Mesendoderm (in vitro differentiated cells): ENCODE measurements around the gene GFRA4.

Experiments
- DNase-seq: peaks from one replicate; pipeline ENCODE4 v3.0.0; 2013
- H2AK5ac ChIP-seq: 2 replicates; pipeline ENCODE4 v1.6.1; 2013; ENCODE audit warnings: low read length, inconsistent platforms
- H2BK120ac ChIP-seq: 2 replicates; pipeline ENCODE4 v1.6.1; 2013; ENCODE audit warnings: low read depth, mild to moderate bottlenecking, low read length, moderate library complexity, mixed read lengths
- H2BK15ac ChIP-seq: replicated peaks from 2 replicates; pipeline ENCODE4 v1.6.1; 2013; ENCODE audit warnings: low read depth, mild to moderate bottlenecking, moderate library complexity
- H2BK5ac ChIP-seq: 2 replicates; pipeline ENCODE4 v1.6.1; 2013; ENCODE audit warnings: low read length, inconsistent platforms
- H3K18ac ChIP-seq: 2 replicates; pipeline ENCODE4 v1.6.1; 2013; ENCODE audit warnings: mild to moderate bottlenecking, low read length, mixed read lengths
- H3K23ac ChIP-seq: one replicate; pipeline ENCODE4 v1.6.1; 2013; ENCODE audit warnings: low read length
- H3K27ac ChIP-seq: 2 replicates; pipeline ENCODE4 v1.5.1; 2013; ENCODE audit warnings: low read depth, mild to moderate bottlenecking, inconsistent platforms, low read length, moderate library complexity
- H3K27me3 ChIP-seq: 2 replicates; pipeline ENCODE4 v1.6.1; 2013; ENCODE audit warnings: low read length, control low read depth, mild to moderate bottlenecking, inconsistent platforms; ENCODE audit not compliant: insufficient read depth, poor library complexity
- H3K36me3 ChIP-seq: 2 replicates; pipeline ENCODE4 v1.6.1; 2013; ENCODE audit warnings: low read length, inconsistent platforms; ENCODE audit not compliant: control insufficient read depth, insufficient read depth
- H3K4ac ChIP-seq: one replicate; pipeline ENCODE4 v1.6.1; 2013; ENCODE audit warnings: low read depth, mild to moderate bottlenecking, low read length, moderate library complexity
- H3K4me1 ChIP-seq: 2 replicates; pipeline ENCODE4 v1.6.1; 2013; ENCODE audit warnings: low read depth, low read length, inconsistent platforms; ENCODE audit not compliant: control insufficient read depth
- H3K4me2 ChIP-seq: 2 replicates; pipeline ENCODE4 v1.6.1; 2013; ENCODE audit warnings: low read length
- H3K4me3 ChIP-seq: 2 replicates; pipeline ENCODE4 v1.5.1; 2013; ENCODE audit warnings: mild to moderate bottlenecking, low read length
- H3K56ac ChIP-seq: one replicate; pipeline ENCODE4 v1.6.1; 2013; ENCODE audit warnings: low read length
- H3K79me1 ChIP-seq: 2 replicates; pipeline ENCODE4 v1.6.1; 2013; ENCODE audit warnings: low read length, inconsistent platforms
- H3K79me2 ChIP-seq: 2 replicates; pipeline ENCODE4 v1.6.1; 2013; ENCODE audit warnings: mild to moderate bottlenecking, low read length; ENCODE audit not compliant: control insufficient read depth, insufficient read depth
- H3K9ac ChIP-seq: 2 replicates; pipeline ENCODE4 v1.6.1; 2013; ENCODE audit warnings: low read length, inconsistent platforms
- H4K5ac ChIP-seq: one replicate; pipeline ENCODE4 v1.6.1; 2013; ENCODE audit warnings: low read length
- H4K8ac ChIP-seq: one replicate; pipeline ENCODE4 v1.6.1; 2013; ENCODE audit warnings: low read depth, mild to moderate bottlenecking, control low read depth, low read length, moderate library complexity
- WGBS: extraction: QIAGEN DNeasy Blood & Tissue Kit; methylation state at CpG from one replicate; pipeline ENCODE4 v1.1.7; 2013; ENCODE audit warnings: low lambda C conversion rate, missing lambda C conversion rate; ENCODE audit not compliant: insufficient coverage; ENCODE audit errors: extremely low coverage; 5-methylcytosine and 5-hydroxymethylcytosine counted together

Gene GFRA4

GRCh38 chr20:3707508-3707899 is 44.3 kb upstream of the GFRA4 start:
- H3K27me3 ChIP-seq, result no peaks in the 10 kb centered on the region
- H3K27ac ChIP-seq, result no peak overlapping the region
- no peak overlapping the region for H3K4ac ChIP-seq
- WGBS, result no CpG with 5 or more reads among the region's 3 CpGs
- no peaks in the 10 kb centered on the region for H3K36me3 ChIP-seq
- H2BK5ac ChIP-seq, result no peak overlapping the region
- no peak for DNase-seq
- H3K23ac ChIP-seq, result no peak overlapping the region
- no peak overlapping the region for H2BK120ac ChIP-seq
- no peak overlapping the region for H4K5ac ChIP-seq
- H4K8ac ChIP-seq, result no peak overlapping the region
- no peaks in the 10 kb centered on the region for H3K79me1 ChIP-seq
- no peak overlapping the region for H3K9ac ChIP-seq
- H3K4me1 ChIP-seq, result no peaks in the 10 kb centered on the region
- H3K4me3 ChIP-seq, result no peak overlapping the region
- H2BK15ac ChIP-seq, result no peak overlapping the region
- H3K56ac ChIP-seq, result no peak overlapping the region
- H3K18ac ChIP-seq, result no peak overlapping the region
- no peak overlapping the region for H2AK5ac ChIP-seq
- H3K79me2 ChIP-seq, result no peaks in the 10 kb centered on the region
- H3K4me2 ChIP-seq, result no peak overlapping the region

DNA sequence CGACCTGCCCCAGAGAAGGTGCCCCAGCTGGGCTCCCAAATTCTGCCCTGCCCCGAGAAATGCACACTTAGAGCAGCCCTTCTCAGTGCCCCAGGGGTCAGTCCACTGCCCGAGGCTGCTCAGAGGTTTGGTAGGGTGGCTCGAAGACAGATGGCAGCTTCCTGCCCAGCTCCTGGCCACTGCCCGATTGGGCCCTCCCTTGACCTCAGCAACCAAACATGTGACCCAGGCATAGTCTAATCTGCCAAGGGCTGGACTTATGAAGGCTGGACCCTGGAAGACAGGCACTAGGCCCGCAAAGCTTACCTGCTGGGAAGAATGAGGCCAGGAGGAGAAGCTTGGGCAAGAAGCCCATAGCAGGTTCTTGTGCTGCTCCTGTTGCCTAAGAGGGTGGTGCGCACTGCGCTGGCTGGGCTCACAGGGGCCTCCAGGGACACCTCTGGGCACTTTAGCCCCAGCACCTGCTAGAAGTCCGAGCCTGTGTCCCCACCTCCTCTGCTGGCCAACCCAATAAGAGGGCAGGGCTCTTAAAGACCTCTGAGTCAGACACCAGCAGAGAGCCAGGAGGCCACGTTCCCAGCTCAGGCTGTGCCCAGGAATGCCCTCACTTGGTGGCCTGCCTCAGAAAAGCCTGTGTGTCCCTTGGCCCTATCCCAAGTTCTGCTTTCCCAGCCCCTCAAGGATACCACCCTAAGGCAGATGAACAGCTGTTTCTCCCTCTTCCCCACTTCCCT is 43.7 kb upstream of the GFRA4 start:
- no peaks in the 10 kb centered on the region for H3K79me1 ChIP-seq
- H2AK5ac ChIP-seq, result no peak overlapping the region
- H3K36me3 ChIP-seq, result no peaks in the 10 kb centered on the region
- no peak overlapping the region for H3K9ac ChIP-seq
- no peak overlapping the region for H3K18ac ChIP-seq
- no peak overlapping the region for H3K56ac ChIP-seq
- WGBS, result no CpG with 5 or more reads among the region's 10 CpGs
- no peak overlapping the region for H3K4me2 ChIP-seq
- DNase-seq, result no peak
- H2BK120ac ChIP-seq, result no peak overlapping the region
- H3K27me3 ChIP-seq, result no peaks in the 10 kb centered on the region
- H3K4me3 ChIP-seq, result no peak overlapping the region
- H3K79me2 ChIP-seq, result no peaks in the 10 kb centered on the region
- H4K8ac ChIP-seq, result no peak overlapping the region
- H4K5ac ChIP-seq, result no peak overlapping the region
- H3K4me1 ChIP-seq, result no peaks in the 10 kb centered on the region
- no peak overlapping the region for H3K23ac ChIP-seq
- no peak overlapping the region for H2BK15ac ChIP-seq
- no peak overlapping the region for H3K4ac ChIP-seq
- no peak overlapping the region for H2BK5ac ChIP-seq
- no peak overlapping the region for H3K27ac ChIP-seq

- Histone ChIP-seq H3K4ac (no peak overlapping the region), H3K9ac (no peak overlapping the region), H3K56ac (no peak overlapping the region), H3K4me3 (no peak overlapping the region), H3K4me1 (no peaks in the 10 kb centered on the region), H2BK120ac (no peak overlapping the region), H3K18ac (no peak overlapping the region), H4K8ac (no peak overlapping the region), H4K5ac (no peak overlapping the region), H3K23ac (no peak overlapping the region), H3K36me3 (no peaks in the 10 kb centered on the region), H2AK5ac (no peak overlapping the region), H2BK5ac (no peak overlapping the region), H3K79me2 (no peaks in the 10 kb centered on the region), H3K27ac (no peak overlapping the region), H3K79me1 (no peaks in the 10 kb centered on the region), H3K4me2 (no peak overlapping the region), H2BK15ac (no peak overlapping the region), H3K27me3 (no peaks in the 10 kb centered on the region)
- no CpG with 5 or more reads among the region's 31 CpGs for WGBS
- DNase-seq, result no peak
These were observed 43.0 kb upstream of the GFRA4 start for GRCh38 chr20:3705970-3706739.

DNA sequence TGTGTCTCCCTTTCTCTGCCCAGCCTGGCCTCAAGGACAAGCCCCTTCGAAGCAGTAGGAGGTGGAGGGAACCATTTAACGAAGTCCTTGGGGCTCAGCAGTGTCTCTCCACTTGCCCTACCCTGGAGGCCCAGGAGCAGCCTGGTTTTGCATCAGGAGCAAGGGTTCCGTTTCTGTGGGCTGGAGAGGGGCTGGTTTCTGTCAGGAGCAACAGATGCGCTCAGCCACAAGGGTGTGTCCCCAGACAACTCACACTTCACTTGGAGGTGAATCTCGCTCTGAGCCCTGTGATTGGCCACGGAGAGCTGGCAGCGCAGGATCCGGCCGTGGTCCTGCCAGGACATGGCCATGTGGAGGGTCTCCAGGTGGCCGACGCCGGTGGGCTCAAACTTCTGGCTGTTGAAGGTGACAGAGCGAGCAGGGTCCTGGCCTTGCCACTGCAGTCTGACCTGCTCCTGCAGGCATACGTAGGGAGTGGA is 42.3 kb upstream of the GFRA4 start:
- no peaks in the 10 kb centered on the region for H3K79me1 ChIP-seq
- H2BK120ac ChIP-seq, result no peak overlapping the region
- H3K4ac ChIP-seq, result no peak overlapping the region
- H3K18ac ChIP-seq, result no peak overlapping the region
- H3K36me3 ChIP-seq, result no peaks in the 10 kb centered on the region
- H3K27me3 ChIP-seq, result no peaks in the 10 kb centered on the region
- no peak overlapping the region for H3K56ac ChIP-seq
- H2BK15ac ChIP-seq, result no peak overlapping the region
- WGBS, result no CpG with 5 or more reads among the region's 14 CpGs
- H4K5ac ChIP-seq, result no peak overlapping the region
- no peak overlapping the region for H2AK5ac ChIP-seq
- no peaks in the 10 kb centered on the region for H3K79me2 ChIP-seq
- no peak overlapping the region for H3K4me3 ChIP-seq
- no peak overlapping the region for H3K9ac ChIP-seq
- H3K4me1 ChIP-seq, result no peaks in the 10 kb centered on the region
- H3K23ac ChIP-seq, result no peak overlapping the region
- H3K4me2 ChIP-seq, result no peak overlapping the region
- H2BK5ac ChIP-seq, result no peak overlapping the region
- no peak for DNase-seq
- no peak overlapping the region for H4K8ac ChIP-seq
- no peak overlapping the region for H3K27ac ChIP-seq

DNA sequence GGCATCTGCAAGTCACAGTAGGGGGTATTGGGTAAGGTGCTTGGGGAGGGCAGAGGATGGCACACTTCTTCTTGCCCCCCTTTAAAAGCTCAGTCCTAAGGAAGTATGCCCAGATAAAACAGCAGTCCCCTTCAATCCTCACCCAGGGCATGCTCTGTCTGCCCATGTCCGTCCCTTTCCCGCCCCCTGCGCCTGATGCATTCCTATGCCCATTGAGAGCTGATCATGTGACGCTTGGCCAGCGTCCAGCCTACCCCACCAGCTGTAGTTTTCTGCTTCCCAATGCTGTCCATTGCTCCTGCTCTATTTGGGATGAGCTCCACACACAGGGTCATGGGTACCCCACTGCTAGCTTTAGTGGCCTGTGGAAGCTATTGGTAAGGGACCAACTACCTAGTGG is 40.9 kb upstream of the GFRA4 start:
- no CpG with 5 or more reads among the region's 5 CpGs for WGBS
- Histone ChIP-seq H3K56ac (no peak overlapping the region), H2BK15ac (no peak overlapping the region), H3K79me1 (no peaks in the 10 kb centered on the region), H3K27me3 (no peaks in the 10 kb centered on the region), H3K4ac (no peak overlapping the region), H3K79me2 (no peaks in the 10 kb centered on the region), H4K5ac (no peak overlapping the region), H3K4me3 (no peak overlapping the region), H3K4me1 (no peaks in the 10 kb centered on the region), H2BK5ac (no peak overlapping the region), H3K27ac (no peak overlapping the region), H3K4me2 (no peak overlapping the region), H2BK120ac (no peak overlapping the region), H3K23ac (no peak overlapping the region), H2AK5ac (no peak overlapping the region), H3K36me3 (no peaks in the 10 kb centered on the region), H4K8ac (no peak overlapping the region), H3K9ac (no peak overlapping the region), H3K18ac (no peak overlapping the region)
- no peak for DNase-seq
